NCI-H1417 treated with DMSO at 0.1 percent for 48 hours (cell line): Measurements from ENCODE around the gene TEX30.

Experiments used
- DNase-seq: peaks from one replicate; lab custom pipeline; 2025; lab: John Stamatoyannopoulos, UW

TEX30 gene

GRCh38 chr13:102779436-102780159 is 6.0 kb upstream of the TEX30 start:
- no peak for DNase-seq

GRCh38 chr13:102777736-102778135 is 4.2 kb upstream of the TEX30 start:
- no peak for DNase-seq

GRCh38 chr13:102776271-102776670 is 2.7 kb upstream of the TEX30 start:
- no peak for DNase-seq

GRCh38 chr13:102774591-102775520 is 1.3 kb upstream of the TEX30 start:
- DNase-seq = no peak

GRCh38 chr13:102774214-102774568 is 605 bp upstream of the TEX30 start:
- no peak for DNase-seq

- no peak for DNase-seq
Measured at GRCh38 chr13:102772042-102772425, 1.6 kb downstream of the TEX30 start.

- DNase-seq = no peak
Measured at GRCh38 chr13:102771298-102772041, 2.1 kb downstream of the TEX30 start.

GRCh38 chr13:102770435-102770834 is 3.2 kb downstream of the TEX30 start:
- DNase-seq = no peak

GRCh38 chr13:102769679-102770078 is 3.9 kb downstream of the TEX30 start:
- DNase-seq = no peak

- DNase-seq = no peak
Measured at GRCh38 chr13:102768909-102769308, 4.7 kb downstream of the TEX30 start.

GRCh38 chr13:102763741-102764140 is 9.8 kb downstream of the TEX30 start:
- DNase-seq = no peak

GRCh38 chr13:102761071-102761470 is 12.5 kb downstream of the TEX30 start:
- DNase-seq = no peak

- no peak for DNase-seq
Measured at GRCh38 chr13:102758842-102759241, 14.7 kb downstream of the TEX30 start.

- DNase-seq = no peak
Measured at GRCh38 chr13:102757006-102757405, 16.6 kb downstream of the TEX30 start.

GRCh38 chr13:102751886-102752285 is 21.7 kb downstream of the TEX30 start:
- DNase-seq = no peak

GRCh38 chr13:102742506-102742905 is 31.1 kb downstream of the TEX30 start:
- no peak for DNase-seq

- no peak for DNase-seq
Measured at GRCh38 chr13:102742101-102742500, 31.5 kb downstream of the TEX30 start.

GRCh38 chr13:102729560-102730270 is 43.9 kb downstream of the TEX30 start:
- DNase-seq = no peak

GRCh38 chr13:102726430-102726829 is 47.2 kb downstream of the TEX30 start:
- no peak for DNase-seq

GRCh38 chr13:102724923-102725322 is 48.7 kb downstream of the TEX30 start:
- no peak for DNase-seq

- no peak for DNase-seq
Measured at GRCh38 chr13:102721800-102722231, 51.8 kb downstream of the TEX30 start.

- DNase-seq = no peak
Measured at GRCh38 chr13:102718746-102719145, 54.8 kb downstream of the TEX30 start.
